ENCODE results near the gene TOMM70.

DNA sequence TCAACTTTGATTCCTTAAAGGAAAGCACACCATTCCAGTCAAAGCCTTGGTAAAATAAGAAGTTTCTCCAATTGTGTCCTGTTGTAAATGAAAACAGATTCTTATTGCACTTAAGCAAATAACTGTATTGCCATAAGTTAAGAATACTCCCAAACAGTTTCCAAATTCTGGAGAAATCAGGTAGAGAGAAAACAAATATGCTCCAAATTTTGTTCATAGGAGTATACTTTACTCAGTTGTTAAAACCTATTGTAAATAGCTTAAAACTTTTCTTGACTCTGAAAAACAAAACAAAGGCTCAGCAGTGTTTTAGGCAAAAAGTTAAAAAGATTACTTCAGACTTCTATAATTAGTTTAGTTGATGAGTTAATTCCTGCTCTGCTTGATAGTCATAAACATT is 42.8 kb upstream of the TOMM70 start:
- no peak for TF ChIP-seq POLR2A (IDR thresholded peaks at IDR 0.05)
- TF ChIP-seq, protein P1, sequence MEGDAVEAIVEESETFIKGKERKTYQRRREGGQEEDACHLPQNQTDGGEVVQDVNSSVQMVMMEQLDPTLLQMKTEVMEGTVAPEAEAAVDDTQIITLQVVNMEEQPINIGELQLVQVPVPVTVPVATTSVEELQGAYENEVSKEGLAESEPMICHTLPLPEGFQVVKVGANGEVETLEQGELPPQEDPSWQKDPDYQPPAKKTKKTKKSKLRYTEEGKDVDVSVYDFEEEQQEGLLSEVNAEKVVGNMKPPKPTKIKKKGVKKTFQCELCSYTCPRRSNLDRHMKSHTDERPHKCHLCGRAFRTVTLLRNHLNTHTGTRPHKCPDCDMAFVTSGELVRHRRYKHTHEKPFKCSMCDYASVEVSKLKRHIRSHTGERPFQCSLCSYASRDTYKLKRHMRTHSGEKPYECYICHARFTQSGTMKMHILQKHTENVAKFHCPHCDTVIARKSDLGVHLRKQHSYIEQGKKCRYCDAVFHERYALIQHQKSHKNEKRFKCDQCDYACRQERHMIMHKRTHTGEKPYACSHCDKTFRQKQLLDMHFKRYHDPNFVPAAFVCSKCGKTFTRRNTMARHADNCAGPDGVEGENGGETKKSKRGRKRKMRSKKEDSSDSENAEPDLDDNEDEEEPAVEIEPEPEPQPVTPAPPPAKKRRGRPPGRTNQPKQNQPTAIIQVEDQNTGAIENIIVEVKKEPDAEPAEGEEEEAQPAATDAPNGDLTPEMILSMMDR (IDR thresholded peaks at IDR 0.05) = no peak
